ENCODE results near the gene SS18L1.

- no peak for TF ChIP-seq POLR2A (IDR thresholded peaks at IDR 0.05; ENCODE audit: low read depth, low read length)
- TF ChIP-seq POLR2AphosphoS5 (IDR thresholded peaks at IDR 0.05; ENCODE audit: low read depth, low read length) = no peak
- TF ChIP-seq TAF1 (IDR thresholded peaks at IDR 0.05; ENCODE audit: low read depth, low read length) = no peak
These were observed 12.6 kb downstream of the SS18L1 start for GRCh38 chr20:62156254-62156556.
